ENCODE data around the gene ING1. TPM values are rescaled to one million over a fixed set of nuclear protein-coding genes. Genes with fewer than 3 reads are reported as not detected.
"Not testable (repeated sequence)": the region's sequence is repeated elsewhere in the genome, so short reads cannot be mapped to it uniquely, and the experiment has no call there.

ING1 gene
- polyA plus RNA-seq, 1 experiment, result 14.3 TPM

- H3K36me3 ChIP-seq (ENCODE audit: control insufficient read depth, insufficient read depth, low read length), result peaks cover 2% of the 10 kb centered on the region; the same call in 1 of the 2 replicates
- no peak for DNase-seq (ENCODE audit: low read depth)
- ChIA-PET CTCF (interaction anchor here (2.8 kb wide), 1 partner anchor 15 kb away, joined by 8 read pairs; no protein-coding TSS in a partner anchor), POLR2A (interaction anchor here (0.6 kb wide), 1 partner anchor 43 kb away, joined by 3 read pairs; no protein-coding TSS in a partner anchor)
- no peaks in the 10 kb centered on the region for H3K27me3 ChIP-seq (ENCODE audit: control insufficient read depth, insufficient read depth, low read length)
- TF ChIP-seq CTCF (IDR thresholded peaks at IDR 0.05; ENCODE audit: insufficient read depth, low read depth, low read length), result no peak
- H3K4me3 ChIP-seq (ENCODE audit: low read depth, low read length), result no peak overlapping the region
Measured at GRCh38 chr13:110719036-110719710, 5.7 kb downstream of the ING1 start.

GRCh38 chr13:110722971-110723370, 9.5 kb downstream of the ING1 start:
- ChIA-PET CTCF (no interaction called here), POLR2A (no interaction called here)
- TF ChIP-seq CTCF (IDR thresholded peaks at IDR 0.05; ENCODE audit: insufficient read depth, low read depth, low read length), result no peak
- Histone ChIP-seq H3K27me3 (ENCODE audit: control insufficient read depth, insufficient read depth, low read length) (no peaks in the 10 kb centered on the region), H3K4me3 (ENCODE audit: low read depth, low read length) (no peak overlapping the region), H3K36me3 (ENCODE audit: control insufficient read depth, insufficient read depth, low read length) (peaks cover 2% of the 10 kb centered on the region; the same call in 1 of the 2 replicates)
- DNase-seq (ENCODE audit: low read depth), result no peak

- DNase-seq (ENCODE audit: low read depth), result no peak
- Histone ChIP-seq H3K4me3 (ENCODE audit: low read depth, low read length) (no peak overlapping the region), H3K36me3 (ENCODE audit: control insufficient read depth, insufficient read depth, low read length) (peaks cover 2% of the 10 kb centered on the region; the same call in 1 of the 2 replicates), H3K27me3 (ENCODE audit: control insufficient read depth, insufficient read depth, low read length) (no peaks in the 10 kb centered on the region)
- POLR2A ChIA-PET, result no interaction called here
- CTCF ChIA-PET, result no interaction called here
- TF ChIP-seq CTCF (IDR thresholded peaks at IDR 0.05; ENCODE audit: insufficient read depth, low read depth, low read length), result no peak
Measured at GRCh38 chr13:110723598-110723997, 10.1 kb downstream of the ING1 start.

GRCh38 chr13:110726153-110726552, 12.7 kb downstream of the ING1 start:
- H3K27me3 ChIP-seq (ENCODE audit: control insufficient read depth, insufficient read depth, low read length); H3K4me3 ChIP-seq (ENCODE audit: low read depth, low read length); POLR2A ChIA-PET; H3K36me3 ChIP-seq (ENCODE audit: control insufficient read depth, insufficient read depth, low read length); DNase-seq (ENCODE audit: low read depth); CTCF ChIA-PET: not testable (repeated sequence)

GRCh38 chr13:110726726-110727125, 13.2 kb downstream of the ING1 start:
- Histone ChIP-seq H3K27me3 (ENCODE audit: control insufficient read depth, insufficient read depth, low read length) (no peaks in the 10 kb centered on the region), H3K4me3 (ENCODE audit: low read depth, low read length) (no peak overlapping the region), H3K36me3 (ENCODE audit: control insufficient read depth, insufficient read depth, low read length) (no peaks in the 10 kb centered on the region)
- no peak for DNase-seq (ENCODE audit: low read depth)
- POLR2A ChIA-PET, result no interaction called here
- TF ChIP-seq CTCF (IDR thresholded peaks at IDR 0.05; ENCODE audit: insufficient read depth, low read depth, low read length), result no peak
- CTCF ChIA-PET, result no interaction called here

GRCh38 chr13:110731072-110731471, 17.6 kb downstream of the ING1 start:
- Histone ChIP-seq H3K27me3 (ENCODE audit: control insufficient read depth, insufficient read depth, low read length) (no peaks in the 10 kb centered on the region), H3K4me3 (ENCODE audit: low read depth, low read length) (no peak overlapping the region), H3K36me3 (ENCODE audit: control insufficient read depth, insufficient read depth, low read length) (no peaks in the 10 kb centered on the region)
- TF ChIP-seq CTCF (IDR thresholded peaks at IDR 0.05; ENCODE audit: insufficient read depth, low read depth, low read length), result no peak
- ChIA-PET POLR2A (no interaction called here), CTCF (no interaction called here)
- DNase-seq (ENCODE audit: low read depth), result no peak
